Activated gamma-delta T cell (primary cell): ENCODE data around the gene TBL1Y.
"Not testable (repeated sequence)": the region's sequence is repeated elsewhere in the genome, so short reads cannot be mapped to it uniquely, and the experiment has no call there.

ENCODE experiments used
- DNase-seq: peaks from one replicate; lab custom pipeline; 2025; lab: John Stamatoyannopoulos, UW
- total RNA-seq, 2 donors: gene quantifications; one replicate each; lab custom pipeline; 2026; lab: John Stamatoyannopoulos, UW

Gene TBL1Y
- total RNA-seq, result 0 reads per million in 2 donors

DNA sequence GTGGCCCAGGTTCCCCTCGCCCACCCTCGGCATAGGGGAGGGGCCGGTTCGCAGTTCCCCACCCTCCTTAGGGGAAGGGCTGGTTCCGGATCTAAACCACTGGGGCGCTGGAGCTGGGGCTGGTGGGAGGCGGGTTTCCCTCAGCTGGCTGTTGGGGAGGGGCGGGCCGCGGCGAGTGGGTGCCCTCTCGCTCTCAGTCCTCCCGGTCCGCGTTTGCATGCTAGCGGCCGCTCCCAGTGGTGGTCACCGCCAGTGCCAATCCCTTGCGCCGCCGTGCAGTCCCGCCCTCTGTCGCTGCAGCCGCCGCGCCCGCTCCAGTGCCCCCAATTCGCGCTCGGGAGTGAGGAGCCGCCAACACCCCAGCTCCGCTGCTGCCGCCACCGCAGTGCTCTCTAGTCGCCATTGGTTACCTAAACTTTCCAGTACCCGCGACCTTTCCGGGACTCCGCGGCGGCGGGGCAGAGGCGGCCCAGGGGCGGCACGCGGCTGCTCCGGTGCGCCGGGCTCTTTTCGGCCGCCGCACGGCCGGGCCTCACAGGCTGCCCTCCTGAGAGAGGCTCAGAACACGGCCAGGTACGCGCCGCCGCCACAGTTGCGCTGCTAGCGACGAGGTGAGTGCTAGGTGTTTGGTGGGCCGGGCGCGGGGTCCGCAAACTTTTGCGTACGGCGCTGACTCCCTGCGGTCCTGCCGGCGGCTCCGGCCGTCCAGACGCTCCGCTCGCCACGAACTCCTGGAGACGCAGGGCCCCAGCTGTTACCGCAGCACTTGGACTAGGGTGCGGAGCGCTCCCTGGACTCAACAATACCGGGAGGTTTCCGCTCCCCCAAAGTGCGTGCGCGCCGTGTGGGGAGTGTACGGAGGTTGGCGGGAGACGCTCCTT, at the start of gene TBL1Y:
Gene TBL1Y (plus strand): TSS at position 326 of the 881 bp plus-strand sequence. CDS start 114,388 bp downstream, outside the sequence.
- no peak for DNase-seq

DNA sequence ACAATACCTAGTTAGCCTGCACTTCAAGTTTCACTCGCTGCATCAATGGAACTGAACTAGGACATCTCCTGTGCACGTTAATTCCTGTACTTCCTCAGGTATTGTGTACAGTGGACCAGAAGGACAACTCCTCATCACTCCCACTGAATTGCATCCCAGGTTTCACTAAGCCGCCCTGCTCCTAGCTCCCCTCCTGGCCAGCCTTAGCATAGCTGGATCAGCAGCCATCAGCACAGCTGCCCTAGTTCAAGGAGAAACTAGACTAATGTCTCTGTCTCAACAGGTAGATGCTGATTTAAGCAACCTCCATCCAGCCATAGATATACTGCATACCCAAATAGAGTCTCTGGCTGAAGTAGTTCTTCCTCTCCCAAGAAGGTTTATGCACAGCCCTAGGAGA, 16.0 kb upstream of the TBL1Y start:
- no peak for DNase-seq

GRCh38 chrY:6895236-6895635, 15.3 kb upstream of the TBL1Y start:
- DNase-seq, result no peak

DNA sequence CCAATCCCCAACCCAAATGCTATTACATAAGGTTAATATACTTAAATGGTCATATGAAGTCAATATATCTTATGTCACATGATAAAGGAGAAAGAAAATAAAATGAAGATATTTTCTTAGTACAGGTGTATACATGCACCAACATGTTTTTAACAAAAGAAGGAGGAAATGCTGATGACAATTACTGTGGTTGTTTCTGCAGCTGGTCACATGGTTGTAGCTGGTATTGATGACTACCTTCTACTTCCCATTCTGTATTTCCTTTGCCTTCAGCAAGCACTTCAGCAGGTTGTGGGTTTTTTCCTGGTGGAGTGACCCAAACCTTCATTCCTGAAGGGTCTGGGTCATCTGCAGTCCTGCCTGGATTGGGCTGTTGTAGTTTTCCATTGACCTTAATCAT, 8.4 kb upstream of the TBL1Y start:
- not testable (repeated sequence) for DNase-seq

DNA sequence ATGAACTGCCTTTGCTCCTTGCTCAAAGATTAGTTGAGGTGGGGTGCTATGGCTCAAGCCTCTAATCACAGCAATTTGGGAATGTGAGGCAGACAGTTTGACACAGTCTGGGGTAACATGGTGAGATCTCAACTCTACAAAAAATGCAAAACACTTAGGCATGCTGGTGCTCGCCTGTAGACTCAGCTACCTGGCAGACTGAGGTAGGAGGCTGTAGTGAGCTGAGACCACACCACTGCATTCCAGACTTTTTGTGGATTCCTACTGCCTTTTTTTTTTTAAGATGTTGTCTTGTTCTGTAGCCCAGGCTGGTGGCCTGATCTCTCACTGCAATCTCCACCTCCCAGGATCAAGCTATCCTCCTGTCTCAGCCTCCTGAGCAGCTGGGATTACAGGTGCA, 2.9 kb upstream of the TBL1Y start:
- DNase-seq, result no peak

DNA sequence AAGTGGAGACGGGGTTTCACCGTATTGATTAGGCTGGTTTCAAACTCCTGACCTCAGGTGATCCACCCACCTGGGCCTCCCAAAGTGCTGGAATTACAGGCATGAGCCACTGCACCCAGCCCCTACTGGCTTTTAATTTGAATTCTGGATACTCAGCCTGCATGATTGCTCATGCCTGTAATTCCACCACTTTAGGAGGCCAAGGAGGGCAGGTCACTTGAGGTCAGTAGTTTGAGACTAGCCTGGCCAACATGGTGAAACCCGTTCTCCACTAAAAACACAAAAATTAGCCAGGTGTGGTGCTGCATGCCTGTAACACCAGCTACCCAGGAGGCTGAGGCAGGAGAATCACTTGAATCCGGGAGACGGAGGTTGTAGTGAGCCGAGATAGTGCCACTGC, 2.5 kb upstream of the TBL1Y start:
- DNase-seq, result not testable (repeated sequence)

GRCh38 chrY:6909118-6909521, 1.4 kb upstream of the TBL1Y start:
- DNase-seq, result no peak

- DNase-seq, result no peak
Measured at GRCh38 chrY:6909856-6910255, 641 bp upstream of the TBL1Y start.

DNA sequence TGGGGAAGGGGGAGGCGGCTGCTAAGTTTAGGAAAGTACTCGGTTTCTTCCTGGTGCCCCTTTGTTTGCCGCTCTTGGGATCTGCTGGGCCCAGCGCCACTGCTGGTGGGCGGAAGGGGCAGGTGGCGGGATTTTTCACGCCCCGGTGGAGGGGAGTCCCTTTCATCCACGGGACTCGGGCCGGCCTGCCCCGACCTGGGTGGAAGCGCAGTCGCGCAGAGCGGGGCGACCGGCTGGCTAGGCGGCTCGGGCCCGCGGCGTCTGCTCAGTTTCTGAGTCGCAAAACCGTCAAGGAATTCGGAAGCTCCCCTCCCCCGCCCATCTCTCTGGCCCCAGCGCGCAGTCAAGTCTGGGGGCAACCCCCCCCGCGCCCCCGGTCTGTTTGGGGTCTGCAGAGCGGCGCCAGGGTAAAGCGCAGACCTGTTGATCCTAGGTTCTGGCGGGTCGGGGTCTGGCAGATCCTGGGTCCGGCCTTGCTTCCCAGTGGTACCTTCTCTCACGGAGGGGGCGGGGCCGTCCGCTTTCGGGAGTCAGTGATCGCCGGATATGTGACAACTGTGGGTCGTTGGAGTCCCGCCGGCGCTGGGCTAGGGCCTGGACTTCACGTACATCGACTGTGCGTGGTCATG, 870 bp downstream of the TBL1Y start, which contains the start of gene AMELY:
Gene AMELY (minus strand): TSS at position 500 of the 629 bp plus-strand sequence. CDS start 39,144 bp downstream, outside the sequence.
- DNase-seq, result no peak

GRCh38 chrY:6913362-6913761, 2.9 kb downstream of the TBL1Y start:
- DNase-seq, result no peak

DNA sequence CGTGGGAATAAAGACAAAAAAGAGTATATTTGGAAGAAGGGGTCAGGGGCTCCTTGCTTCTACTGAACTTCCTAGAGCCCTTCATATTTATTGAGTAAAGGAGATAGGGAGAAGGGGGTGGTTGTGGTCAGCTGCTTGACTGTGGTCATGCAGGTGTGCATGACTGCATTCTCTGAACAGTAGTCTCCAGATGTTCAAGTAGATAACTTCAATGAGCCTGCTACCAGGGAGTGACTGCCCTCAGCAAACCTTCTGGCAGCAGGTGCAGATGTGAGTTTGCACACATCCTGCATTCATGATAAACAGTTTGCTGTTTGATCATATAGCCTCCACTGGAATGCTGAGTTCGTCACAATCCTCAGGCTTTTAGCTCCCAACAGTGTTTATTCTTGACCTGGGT, 10.6 kb downstream of the TBL1Y start:
- DNase-seq, result no peak

- no peak for DNase-seq
Measured at GRCh38 chrY:6928265-6928664, 17.8 kb downstream of the TBL1Y start.

- no peak for DNase-seq
Measured at GRCh38 chrY:6929237-6929636, 18.7 kb downstream of the TBL1Y start.

DNA sequence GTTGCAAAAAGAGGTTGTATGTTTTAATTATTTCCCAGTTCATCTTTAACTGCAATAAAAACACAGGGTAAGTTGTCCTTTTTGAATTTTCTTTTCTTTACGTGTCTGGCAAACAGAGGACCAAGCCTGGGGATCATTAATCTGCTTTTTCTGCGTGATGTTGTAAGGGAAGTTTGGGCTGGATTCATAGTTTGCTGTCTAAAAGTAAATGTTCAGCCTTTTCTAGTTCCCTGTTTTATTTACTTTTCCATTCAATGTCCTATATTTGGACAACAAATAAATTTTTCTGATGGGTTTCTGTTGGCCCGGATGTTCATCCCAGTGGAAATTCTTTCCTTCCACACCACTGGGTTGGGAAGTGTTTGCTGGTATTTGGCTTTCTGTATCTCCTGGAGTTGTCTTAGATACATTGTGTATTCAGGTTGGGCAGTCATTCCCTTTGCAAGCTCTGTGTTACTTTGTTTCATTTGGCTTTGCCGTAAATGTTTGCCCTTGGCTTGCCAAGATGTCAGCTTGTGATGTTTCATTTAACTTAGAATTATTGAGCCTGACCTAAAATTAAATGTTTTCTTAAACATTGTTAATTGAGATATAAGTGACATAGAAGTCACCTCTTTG, 21.4 kb downstream of the TBL1Y start:
- DNase-seq, result no peak

- DNase-seq, result no peak
Measured at GRCh38 chrY:6935497-6935896, 25.0 kb downstream of the TBL1Y start.

DNA sequence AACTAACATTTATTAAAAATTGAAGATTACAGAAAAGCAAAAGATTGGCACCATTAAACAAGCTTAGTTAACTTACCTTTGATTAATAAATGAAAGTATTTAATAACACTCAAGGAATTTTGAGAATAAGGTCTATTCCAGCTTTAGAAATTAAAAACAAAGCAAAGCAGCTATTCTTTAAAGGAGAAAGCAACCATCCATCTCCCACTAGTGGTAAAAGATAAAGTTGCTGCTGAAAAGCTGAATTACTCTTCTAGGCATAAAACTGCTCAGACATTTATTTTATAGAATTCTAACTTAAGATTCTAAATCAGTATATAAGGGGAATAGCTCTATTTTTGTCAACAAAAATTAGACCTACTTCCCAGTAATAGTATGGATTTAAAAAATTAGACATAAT, 37.2 kb downstream of the TBL1Y start:
- no peak for DNase-seq

DNA sequence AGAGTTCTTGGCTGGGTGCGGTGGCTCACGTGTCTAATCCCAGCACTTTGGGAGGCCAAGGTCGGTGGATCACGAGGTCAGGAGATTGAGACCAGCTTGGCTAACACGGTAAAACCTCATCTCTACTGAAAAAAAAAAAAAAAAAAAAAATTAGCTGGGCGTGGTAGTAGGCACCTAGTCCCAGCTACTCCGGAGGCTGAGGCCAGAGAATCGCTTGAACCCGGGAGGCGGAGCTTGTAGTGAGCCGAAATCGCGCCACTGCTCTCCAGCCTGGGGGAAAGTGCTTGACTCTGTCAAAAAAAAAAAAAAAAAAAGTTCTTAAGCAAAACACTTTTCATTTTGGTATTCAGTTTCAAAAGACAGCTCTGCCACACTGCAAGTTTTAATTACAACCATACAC, 37.9 kb downstream of the TBL1Y start:
- DNase-seq, result no peak

DNA sequence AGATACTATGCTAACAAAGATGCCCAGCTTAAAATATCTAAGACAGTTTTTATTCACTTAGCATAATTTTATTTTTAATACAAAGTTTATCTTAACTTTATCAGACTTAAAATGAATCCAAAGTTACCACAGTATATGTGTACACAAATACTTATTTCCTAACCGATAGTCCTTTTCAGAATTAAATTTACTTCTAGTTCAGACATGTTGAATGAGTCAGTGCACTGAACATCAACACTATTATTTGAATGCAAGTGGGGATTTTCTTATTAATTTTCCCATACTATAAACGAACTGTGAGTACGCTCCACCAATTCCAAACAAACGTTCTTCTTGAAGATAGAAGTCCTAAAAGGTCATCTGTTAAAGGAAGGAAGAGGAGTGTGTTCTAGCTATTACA, 39.5 kb downstream of the TBL1Y start:
- DNase-seq, result no peak

DNA sequence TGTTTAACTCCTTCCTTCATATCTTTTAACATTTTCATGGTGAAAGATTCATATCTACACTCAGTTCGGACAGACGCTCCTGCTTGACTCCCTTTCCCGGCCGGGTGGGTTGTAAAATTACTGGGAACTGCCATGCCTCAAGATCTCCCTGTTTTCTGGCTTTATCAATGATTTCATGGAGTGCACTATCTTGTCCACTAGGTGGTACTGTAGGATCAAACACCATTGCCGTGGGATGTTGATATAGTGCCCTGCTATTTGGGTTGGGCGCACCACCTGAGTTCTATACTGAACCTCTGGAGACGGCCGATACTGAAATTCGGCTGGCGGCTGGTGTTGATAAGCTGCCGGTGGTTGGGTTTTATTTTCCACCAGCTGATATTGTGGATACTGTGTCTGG, 54.2 kb downstream of the TBL1Y start:
- no peak for DNase-seq

- DNase-seq, result no peak
Measured at GRCh38 chrY:6966521-6966920, 56.0 kb downstream of the TBL1Y start.

GRCh38 chrY:6967736-6968135, 57.2 kb downstream of the TBL1Y start:
- DNase-seq, result no peak

DNA sequence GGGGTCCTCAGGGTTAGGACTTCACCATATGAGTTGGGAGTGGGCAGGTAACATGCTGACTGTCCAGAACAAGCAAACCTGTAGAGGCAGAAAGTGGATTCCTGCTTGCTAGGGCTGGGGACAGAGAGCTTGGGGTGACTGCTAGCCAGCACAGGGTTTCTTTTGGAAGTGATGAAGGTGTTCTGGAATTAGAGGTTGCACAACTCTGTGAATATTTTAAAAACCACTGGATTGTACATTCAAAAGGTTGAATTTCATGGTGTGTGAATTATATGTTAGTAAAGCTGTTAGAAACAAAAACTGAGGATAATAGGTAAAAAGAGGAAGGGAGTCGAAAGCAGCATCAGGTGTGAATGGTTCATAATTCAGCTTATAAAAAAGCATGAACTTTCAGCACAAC, 57.7 kb downstream of the TBL1Y start:
- DNase-seq, result no peak
